Suppressor macrophage treated with lipopolysaccharide for 4 hours (primary cell): ENCODE results near the gene DNM2.
"Not testable (repeated sequence)": the region's sequence is repeated elsewhere in the genome, so short reads cannot be mapped to it uniquely, and the experiment has no call there.

Experiments used
- DNase-seq: peaks from one replicate; pipeline ENCODE4 v3.0.0-alpha.2; 2020

The DNM2 gene

GRCh38 chr19:10726268-10726667 lies 8.4 kb downstream of the DNM2 start:
- no peak for DNase-seq

DNA sequence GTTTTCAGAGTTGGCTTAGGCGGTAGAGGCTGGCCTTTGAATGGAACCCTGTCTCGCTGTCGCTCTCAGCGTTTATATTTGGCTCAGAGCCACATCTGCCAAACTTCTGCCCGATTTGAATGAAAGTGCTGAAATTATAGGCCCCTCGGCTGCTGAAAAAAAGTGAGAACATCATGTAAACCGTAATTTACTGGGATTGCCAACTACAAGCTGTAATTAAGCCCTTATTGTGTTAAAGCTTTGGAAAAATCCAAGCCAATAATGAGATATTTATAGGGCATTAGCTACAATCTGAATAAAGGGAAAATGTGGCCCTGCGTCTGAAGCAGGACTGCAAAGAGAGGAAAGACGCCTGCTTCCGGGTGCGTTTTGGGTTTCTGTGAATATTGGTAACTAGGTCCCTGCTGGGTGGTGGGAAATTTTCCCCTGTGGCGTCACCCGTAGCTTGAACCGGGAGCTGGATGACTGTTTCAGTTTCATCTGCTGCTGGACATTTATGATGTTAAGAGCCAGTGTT lies 9.9 kb downstream of the DNM2 start:
- DNase-seq: peak; percentile 41

GRCh38 chr19:10729411-10729810 lies 11.5 kb downstream of the DNM2 start:
- DNase-seq: peak; percentile 54

GRCh38 chr19:10730932-10731331 lies 13.1 kb downstream of the DNM2 start:
- DNase-seq: peak; percentile 22

- no peak for DNase-seq
Measured at GRCh38 chr19:10735741-10736140, 17.9 kb downstream of the DNM2 start.

DNA sequence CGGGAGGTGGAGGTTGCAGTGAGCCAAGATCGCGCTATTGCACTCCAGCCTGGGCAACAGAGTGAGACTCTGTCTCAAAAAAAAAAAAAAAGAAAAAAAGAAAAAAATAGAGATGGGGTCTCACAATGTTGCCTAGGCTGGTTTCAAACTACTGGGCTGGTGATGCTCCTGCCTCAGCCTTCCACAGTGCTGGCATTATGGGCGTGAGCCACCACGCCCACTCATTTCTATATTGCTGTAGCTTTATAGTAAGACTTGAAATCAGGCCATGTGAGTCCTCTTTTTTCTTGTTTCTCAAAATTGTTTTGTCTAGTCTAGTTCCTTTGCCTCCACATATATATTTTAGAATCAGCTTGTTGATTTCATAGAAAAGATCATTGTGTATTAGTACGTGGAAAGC lies 18.3 kb downstream of the DNM2 start:
- no peak for DNase-seq

DNA sequence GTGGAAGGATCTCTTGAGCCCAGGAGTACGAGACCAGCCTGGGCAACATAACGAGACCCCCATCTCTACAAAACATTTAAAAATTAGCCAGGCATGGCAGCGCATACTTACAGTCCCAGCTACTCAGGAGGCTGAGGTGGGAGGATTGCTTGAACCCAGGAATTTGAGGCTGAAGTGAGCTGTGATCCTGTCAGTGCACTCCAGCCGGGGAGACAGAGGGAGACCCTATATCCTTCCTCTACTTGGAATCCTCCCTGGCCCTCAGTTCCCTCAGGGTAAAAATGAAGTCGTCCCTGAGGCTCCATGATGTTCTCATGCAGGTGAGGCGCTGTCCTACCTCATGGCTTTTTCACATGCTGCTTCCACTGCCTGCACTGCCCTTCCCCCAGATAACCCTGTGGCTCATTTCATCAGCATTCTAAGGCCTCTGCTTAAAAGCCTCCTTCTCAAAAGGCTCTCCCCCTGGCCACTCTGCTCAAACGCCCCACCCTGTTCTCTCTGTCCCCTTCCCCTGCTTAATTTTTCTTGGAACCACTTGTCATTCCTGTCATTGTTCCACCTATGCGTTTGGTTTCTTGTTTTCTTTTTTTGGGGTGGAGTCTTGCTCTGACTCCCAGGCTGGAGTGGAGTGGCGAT lies 19.2 kb downstream of the DNM2 start:
- no peak for DNase-seq

DNA sequence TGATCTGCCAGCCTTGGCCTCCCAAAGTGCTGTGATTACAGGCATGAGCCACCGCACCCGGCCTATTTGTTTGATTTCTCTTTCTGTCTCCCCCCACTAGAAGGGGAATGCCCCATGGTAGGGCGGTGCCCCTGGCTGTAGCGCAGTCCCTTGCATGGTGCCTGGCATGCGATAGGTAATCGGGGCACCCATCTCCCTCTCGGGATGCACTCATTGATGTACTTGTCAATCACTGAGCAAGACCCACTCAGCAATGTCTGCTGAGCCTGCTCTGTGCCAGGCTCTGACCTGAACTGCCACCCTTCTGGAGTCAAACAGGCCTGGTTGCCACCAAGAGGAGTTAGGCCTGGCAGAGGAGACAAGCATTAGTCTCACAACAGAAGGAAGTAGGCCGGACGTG lies 19.8 kb downstream of the DNM2 start:
- no peak for DNase-seq

DNA sequence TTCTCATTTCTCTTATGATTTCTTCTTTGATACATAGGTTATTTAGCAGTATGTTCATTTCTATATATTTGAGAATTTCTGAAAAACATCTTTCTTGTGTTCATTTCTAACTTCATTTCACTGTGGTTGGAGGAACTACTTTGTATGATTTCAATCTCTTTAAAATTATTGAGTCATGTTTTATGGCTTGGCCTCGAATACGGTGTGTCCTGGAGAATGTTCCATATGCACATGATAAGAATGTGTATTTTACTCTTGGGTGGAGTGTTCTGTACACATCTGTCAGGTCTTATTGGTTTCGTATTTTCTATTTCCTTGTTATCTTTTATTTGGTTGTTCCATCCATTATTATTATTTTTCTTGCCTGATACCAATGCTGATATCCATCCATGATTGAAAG lies 22.9 kb downstream of the DNM2 start:
- no peak for DNase-seq

GRCh38 chr19:10742476-10742875 lies 24.6 kb downstream of the DNM2 start:
- peak; percentile 25 for DNase-seq

DNA sequence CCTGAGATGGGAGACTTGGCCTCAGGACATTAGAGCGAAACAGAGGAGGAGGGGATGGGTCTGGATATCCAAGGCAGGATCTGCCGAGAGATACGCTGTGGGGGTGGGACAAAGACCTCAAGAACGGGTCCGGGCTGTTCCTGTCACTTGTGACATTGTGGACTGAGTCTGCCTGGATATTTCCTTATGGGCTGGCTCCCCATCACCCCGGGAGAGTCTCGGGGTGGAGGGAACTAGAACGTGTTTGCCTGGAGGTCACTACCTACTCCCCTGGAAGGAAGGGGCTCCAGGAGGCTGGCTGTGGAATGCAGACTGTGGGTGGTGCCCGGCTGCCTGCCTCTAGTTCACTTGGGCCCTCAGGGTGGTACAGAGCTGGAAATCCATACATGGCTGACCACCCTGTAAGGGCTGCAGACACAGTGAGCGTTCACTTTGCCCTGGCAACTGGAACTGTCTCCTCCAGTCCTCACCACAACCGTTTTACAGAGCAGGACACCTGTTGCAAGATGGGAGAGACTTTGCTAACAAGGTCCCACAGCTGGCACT lies 26.4 kb downstream of the DNM2 start:
- DNase-seq: no peak

- DNase-seq: no peak
Measured at GRCh38 chr19:10744801-10745293, 27.0 kb downstream of the DNM2 start.

DNA sequence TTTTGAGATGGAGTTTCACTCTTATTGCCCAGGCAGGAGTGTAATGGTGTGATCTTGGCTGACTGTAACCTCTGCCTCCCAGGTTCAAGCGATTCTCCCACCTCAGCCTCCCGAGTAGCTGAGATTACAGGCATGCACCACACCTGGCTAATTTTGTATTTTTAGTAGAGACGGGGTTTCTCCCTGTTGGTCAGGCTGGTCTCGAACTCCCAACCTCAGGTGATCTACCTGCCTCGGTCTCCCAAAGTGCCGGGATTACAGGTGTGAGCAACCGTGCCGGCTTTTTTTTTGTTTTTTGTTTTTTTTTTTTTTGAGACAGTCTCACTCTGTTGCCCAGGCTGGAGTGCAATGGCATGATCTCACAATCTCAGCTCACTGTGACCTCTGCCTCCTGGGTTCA lies 28.6 kb downstream of the DNM2 start:
- not testable (repeated sequence) for DNase-seq

DNA sequence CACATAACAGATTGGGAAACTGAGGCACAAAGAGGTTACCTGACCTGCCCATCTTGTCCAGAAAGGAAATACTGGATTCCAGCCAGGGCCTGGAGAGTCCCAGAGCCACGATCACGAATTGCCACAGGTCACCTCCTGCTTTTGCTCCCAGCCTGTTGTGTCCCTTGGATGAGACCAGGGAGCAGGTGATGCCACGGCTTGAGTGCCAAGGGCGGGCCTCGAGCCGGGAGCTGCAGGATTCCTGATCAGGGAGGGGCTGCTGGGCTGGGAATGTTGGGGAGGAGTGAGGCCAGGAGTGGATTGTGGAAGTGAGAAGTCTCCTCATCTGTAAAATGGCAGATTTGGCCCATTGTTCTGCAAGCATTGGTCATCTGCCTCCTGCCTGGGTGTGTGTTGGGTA lies 29.4 kb downstream of the DNM2 start:
- DNase-seq: no peak

DNA sequence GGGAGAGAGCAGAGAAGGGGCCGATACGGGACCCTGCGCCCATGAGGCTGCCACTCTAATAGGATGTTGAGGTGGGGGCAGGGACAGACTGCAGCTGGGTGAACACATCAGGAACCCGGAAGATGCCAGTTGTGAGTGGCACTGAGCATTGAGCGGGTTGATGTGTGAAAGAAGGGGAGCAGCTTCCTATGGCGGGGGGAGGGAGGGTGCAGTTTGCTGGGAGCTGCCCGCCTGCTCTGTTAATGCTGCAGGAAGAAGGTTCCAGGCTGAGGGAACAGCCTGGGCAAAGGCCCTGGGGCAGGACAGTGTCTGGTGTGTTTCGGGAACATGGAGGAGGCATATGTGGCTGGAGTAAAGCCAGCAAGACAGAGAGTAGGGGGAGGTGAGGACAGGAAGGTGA lies 29.8 kb downstream of the DNM2 start:
- DNase-seq: no peak

DNA sequence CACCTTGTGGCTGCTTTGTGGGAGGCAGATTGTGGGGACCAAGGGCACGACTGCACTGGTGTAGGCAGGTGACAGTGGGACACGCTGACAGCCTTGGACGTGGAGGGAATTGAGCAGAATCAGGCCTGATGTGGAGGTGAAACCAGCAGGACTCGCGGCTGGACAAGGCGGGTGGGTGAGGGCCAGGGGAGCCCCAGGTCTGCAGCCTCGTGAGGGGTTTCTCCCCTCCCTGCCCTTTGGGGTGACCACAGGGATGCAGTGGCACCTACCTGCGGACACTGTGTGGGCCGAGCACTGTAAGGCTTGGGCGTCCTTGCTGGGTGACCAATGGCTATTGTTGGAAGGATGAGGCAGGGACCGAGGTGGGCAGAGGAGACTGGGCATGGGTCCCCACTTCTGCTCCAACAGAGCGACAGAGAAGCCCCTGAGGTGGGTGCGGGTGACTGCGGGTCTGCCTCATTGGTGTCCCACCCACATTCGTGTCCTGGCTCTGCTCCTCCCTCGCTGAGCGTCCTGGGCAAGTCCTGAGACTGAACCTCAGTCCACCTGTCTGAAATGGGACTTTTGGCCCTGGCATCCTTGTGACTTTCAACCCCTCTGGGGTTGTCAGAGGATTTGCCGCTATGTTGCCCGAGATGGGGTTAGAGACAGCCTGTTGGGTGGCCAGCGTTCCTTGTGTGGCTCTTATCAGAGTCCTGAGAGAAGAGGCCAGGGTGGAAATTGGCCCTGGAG lies 30.5 kb downstream of the DNM2 start:
- no peak for DNase-seq

- no peak for DNase-seq
Measured at GRCh38 chr19:10748927-10749434, 31.1 kb downstream of the DNM2 start.

- no peak for DNase-seq
Measured at GRCh38 chr19:10749435-10750384, 31.8 kb downstream of the DNM2 start.

- DNase-seq: peak; percentile 69
Measured at GRCh38 chr19:10751109-10751953, 33.5 kb downstream of the DNM2 start.

GRCh38 chr19:10752237-10752912 lies 34.5 kb downstream of the DNM2 start:
- DNase-seq: no peak
